Measurements from ENCODE around the gene SRPK2. TPM values are rescaled to one million over a fixed set of nuclear protein-coding genes. Genes with fewer than 3 reads are reported as not detected.

SRPK2 gene
- total RNA-seq, 1 experiment from 2014 or later = 54.4 TPM

- POLR2A ChIA-PET = interaction anchor here (0.9 to 4.4 kb wide), 3 partner anchors 10 to 31 kb away, joined by 3 to 22 read pairs (median 7); no protein-coding TSS in a partner anchor
- H3K27ac Mint-ChIP-seq (ENCODE audit: low read depth, unreplicated experiment) = no peak overlapping the region
- intact Hi-C loops (cut with micrococcal nuclease) = no loop called here
Observed at GRCh38 chr7:105249216-105249615, 139.5 kb downstream of the SRPK2 start.

DNA sequence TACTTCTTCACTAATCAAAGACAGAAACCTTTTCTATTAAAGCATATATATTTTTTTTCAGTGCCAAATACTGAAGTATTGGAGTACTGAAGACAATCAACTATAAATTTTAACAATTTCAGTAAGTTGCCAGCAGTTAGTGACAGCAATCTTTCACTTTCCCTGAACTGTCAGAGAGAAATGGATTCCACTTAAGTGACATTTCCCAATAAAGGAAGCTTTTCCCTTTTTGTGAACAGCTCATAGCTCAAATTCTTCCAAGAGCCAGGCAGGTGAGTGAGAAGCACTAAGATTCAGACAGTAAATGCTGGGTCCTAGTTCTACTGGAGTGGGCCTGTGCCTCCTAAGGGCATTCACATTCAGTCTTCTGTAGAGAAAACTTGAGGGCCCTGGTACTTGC is 142.0 kb downstream of the SRPK2 start:
- Mint-ChIP-seq H3K9me3 (ENCODE audit: unreplicated experiment) (no peaks in the 10 kb centered on the region), H3K27me3 (ENCODE audit: insufficient read depth, unreplicated experiment) (no peaks in the 10 kb centered on the region), H3K27ac (ENCODE audit: low read depth, unreplicated experiment) (no peak overlapping the region), H3K4me1 (ENCODE audit: insufficient read depth, unreplicated experiment) (peaks cover 6% of the 10 kb centered on the region), H3K4me3 (ENCODE audit: unreplicated experiment) (no peak overlapping the region), H3K36me3 (ENCODE audit: insufficient read depth, unreplicated experiment) (peaks cover 15% of the 10 kb centered on the region)
- ChIA-PET CTCF (no interaction called here), POLR2A (interaction anchor here (0.9 to 1.5 kb wide), 3 partner anchors 9 to 28 kb away, joined by 3 to 4 read pairs (median 3); no protein-coding TSS in a partner anchor)
- BruUV-seq (replicated peaks) = no TSS peak
- TF ChIP-seq CTCF (IDR thresholded peaks at IDR 0.05; ENCODE audit: unreplicated experiment) = no peak
- DNase-seq (ENCODE audit: unreplicated experiment) = no peak
- intact Hi-C loops (cut with micrococcal nuclease) = no loop called here

More at GRCh38 chr7:105249216-105249615, 139.5 kb downstream of the SRPK2 start:
- Mint-ChIP-seq H3K27me3 (ENCODE audit: insufficient read depth, unreplicated experiment) (no peaks in the 10 kb centered on the region), H3K4me3 (ENCODE audit: unreplicated experiment) (no peak overlapping the region), H3K36me3 (ENCODE audit: insufficient read depth, unreplicated experiment) (peaks cover 9% of the 10 kb centered on the region), H3K9me3 (ENCODE audit: unreplicated experiment) (no peaks in the 10 kb centered on the region), H3K4me1 (ENCODE audit: insufficient read depth, unreplicated experiment) (peaks cover 12% of the 10 kb centered on the region)
- no peak for TF ChIP-seq CTCF (IDR thresholded peaks at IDR 0.05; ENCODE audit: unreplicated experiment)
- CTCF ChIA-PET = no interaction called here
- no TSS peak for BruUV-seq (replicated peaks)
- DNase-seq (ENCODE audit: unreplicated experiment) = no peak

DNA sequence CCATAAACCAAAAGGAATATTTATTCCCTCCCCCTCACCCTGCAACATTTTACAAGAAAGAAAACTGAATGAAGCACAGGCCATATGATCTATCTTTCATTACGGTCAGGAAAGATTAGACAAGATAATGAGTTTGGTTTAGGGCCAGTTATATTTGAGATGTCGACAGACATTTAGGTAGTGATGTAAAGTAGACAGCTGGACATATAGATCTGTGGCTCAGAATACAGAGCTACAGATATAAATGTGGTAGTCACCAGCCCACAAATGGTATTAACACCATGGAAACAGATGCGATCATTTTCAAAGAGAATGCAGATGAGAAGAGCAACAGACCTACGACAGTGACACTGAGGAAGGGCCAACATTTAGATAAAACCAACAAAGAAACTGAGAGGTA is 142.5 kb downstream of the SRPK2 start:
- BruUV-seq (replicated peaks) = no TSS peak
- TF ChIP-seq CTCF (IDR thresholded peaks at IDR 0.05; ENCODE audit: unreplicated experiment) = no peak
- intact Hi-C loops (cut with micrococcal nuclease) = no loop called here
- peaks cover 5% of the 10 kb centered on the region for H3K4me1 Mint-ChIP-seq (ENCODE audit: insufficient read depth, unreplicated experiment)
- no peaks in the 10 kb centered on the region for H3K27me3 Mint-ChIP-seq (ENCODE audit: insufficient read depth, unreplicated experiment)
- POLR2A ChIA-PET = interaction anchor here (0.9 to 1.5 kb wide), 2 partner anchors 8 to 27 kb away, joined by 3 read pairs; no protein-coding TSS in a partner anchor
- DNase-seq (ENCODE audit: unreplicated experiment) = no peak
- no peaks in the 10 kb centered on the region for H3K9me3 Mint-ChIP-seq (ENCODE audit: unreplicated experiment)
- peaks cover 15% of the 10 kb centered on the region for H3K36me3 Mint-ChIP-seq (ENCODE audit: insufficient read depth, unreplicated experiment)
- H3K27ac Mint-ChIP-seq (ENCODE audit: low read depth, unreplicated experiment) = no peak overlapping the region
- H3K4me3 Mint-ChIP-seq (ENCODE audit: unreplicated experiment) = no peak overlapping the region
- CTCF ChIA-PET = no interaction called here

DNA sequence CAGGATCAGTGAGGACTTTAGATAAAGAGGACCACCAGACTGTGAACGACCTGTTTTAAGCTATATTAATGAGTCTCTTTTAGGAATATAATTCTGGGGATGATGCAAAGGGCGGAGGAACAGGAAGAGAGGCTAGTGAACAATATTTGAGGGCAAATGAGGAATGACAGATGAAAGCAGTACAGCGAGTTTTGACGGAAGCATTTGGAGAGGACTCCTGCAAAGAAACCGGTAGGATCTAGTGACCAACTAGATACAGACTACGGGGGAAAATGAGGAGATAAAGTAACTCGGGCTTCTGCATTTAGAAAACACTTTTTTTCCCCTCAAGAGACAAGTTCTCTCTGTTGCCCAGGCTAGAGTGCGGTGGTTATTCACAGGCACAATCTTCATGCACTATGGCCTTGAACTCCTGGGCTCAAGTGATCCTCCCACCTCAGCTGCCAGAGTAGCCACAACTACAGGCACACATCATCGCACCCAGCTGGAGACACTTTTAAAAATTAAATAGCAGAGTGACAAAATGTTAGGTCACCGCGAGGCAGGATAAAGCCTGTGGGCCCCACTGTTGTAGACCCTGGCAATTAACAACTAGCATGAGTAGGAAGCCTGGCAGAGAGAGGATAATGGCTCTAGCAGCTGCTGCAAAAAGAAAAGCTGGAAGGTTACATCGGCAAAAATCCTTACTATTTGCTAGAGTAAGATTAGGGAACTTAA is 143.2 kb downstream of the SRPK2 start:
- ChIA-PET POLR2A (interaction anchor here (0.7 to 1.5 kb wide), 4 partner anchors 23 to 827 kb away, joined by 3 to 4 read pairs (median 4); no protein-coding TSS in a partner anchor), CTCF (interaction anchor here (1.1 kb wide), 1 partner anchor 69 kb away, joined by 3 read pairs; no protein-coding TSS in a partner anchor)
- intact Hi-C loops (cut with micrococcal nuclease) = no loop called here
- H3K4me1 Mint-ChIP-seq (ENCODE audit: insufficient read depth, unreplicated experiment) = peaks cover 5% of the 10 kb centered on the region
- H3K36me3 Mint-ChIP-seq (ENCODE audit: insufficient read depth, unreplicated experiment) = peaks cover 15% of the 10 kb centered on the region
- BruUV-seq (replicated peaks) = no TSS peak
- H3K27ac Mint-ChIP-seq (ENCODE audit: low read depth, unreplicated experiment) = no peak overlapping the region
- H3K27me3 Mint-ChIP-seq (ENCODE audit: insufficient read depth, unreplicated experiment) = no peaks in the 10 kb centered on the region
- no peak for TF ChIP-seq CTCF (IDR thresholded peaks at IDR 0.05; ENCODE audit: unreplicated experiment)
- no peak overlapping the region for H3K4me3 Mint-ChIP-seq (ENCODE audit: unreplicated experiment)
- H3K9me3 Mint-ChIP-seq (ENCODE audit: unreplicated experiment) = no peaks in the 10 kb centered on the region
- no peak for DNase-seq (ENCODE audit: unreplicated experiment)

Measured in MCF 10A (cell line).